GM19438 (cell line): ENCODE measurements around the gene NUTM2A.
"Not testable (repeated sequence)": the region's sequence is repeated elsewhere in the genome, so short reads cannot be mapped to it uniquely, and the experiment has no call there.

Experiments
- ATAC-seq: cut with Tn5 transposase; IDR thresholded peaks from one replicate; pipeline ENCODE4 v1.9.1; 2021; ENCODE audit warnings: low read depth; ENCODE audit not compliant: unreplicated experiment

NUTM2A gene

GRCh38 chr10:87247335-87247734 is 22.1 kb downstream of the NUTM2A start:
- ATAC-seq, result not testable (repeated sequence)

DNA sequence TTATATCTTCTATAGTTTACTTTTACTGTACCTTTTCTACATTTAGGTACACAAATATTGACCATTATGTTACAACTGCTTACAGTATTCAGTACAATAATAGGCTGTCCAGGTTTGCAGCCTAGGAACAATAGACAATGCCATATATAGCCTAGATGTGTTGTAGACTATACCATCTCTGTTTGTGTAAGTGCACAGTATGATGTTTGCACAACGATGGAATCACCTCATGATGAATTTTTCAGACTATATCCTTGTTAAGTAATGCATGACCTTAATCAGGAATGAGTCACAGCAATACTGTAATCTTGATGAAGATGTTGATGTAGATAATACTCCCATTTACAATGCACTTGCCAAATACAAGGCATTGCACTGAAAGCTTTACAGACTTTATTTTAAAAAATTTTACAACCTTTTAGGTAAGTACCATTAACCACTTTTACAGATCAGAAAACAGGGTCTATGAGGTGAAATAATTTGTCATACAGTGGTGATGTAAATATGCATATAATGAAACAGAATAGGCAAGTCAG is 23.6 kb downstream of the NUTM2A start:
- ATAC-seq, result not testable (repeated sequence)

- not testable (repeated sequence) for ATAC-seq
Measured at GRCh38 chr10:87280749-87281392, 55.6 kb downstream of the NUTM2A start.
